A549 treated with GW870086 at 1 μM for 4 hours (cell line): ENCODE results near the gene SRSF12. TPM values are rescaled to one million over a fixed set of nuclear protein-coding genes. Genes with fewer than 3 reads are reported as not detected.

Experiments used
- total RNA-seq: library from RNA; stranded (reverse); fragments of 200-300 nt; extraction: Qiagen RNA extraction; gene quantifications from 5 replicates; pipeline ENCODE4 v1.2.3, GENCODE V29; 2022; ENCODE audit warnings: low read depth

Gene SRSF12
- total RNA-seq: 1.6 to 2.4 TPM (median 2.3 TPM) in 5 replicates

GRCh38 chr6:89117211-89118108, at the start of gene SRSF12:
Gene SRSF12, minus strand, starts transcription at chr6:89118071. Its CDS starts 184 bp downstream, at chr6:89117887.

GRCh38 chr6:89145956-89146717, 28.3 kb upstream of the SRSF12 start, which contains the start of gene PM20D2:
Gene PM20D2, plus strand, starts transcription at chr6:89146055. Its CDS starts 90 bp downstream, at chr6:89146145.

GRCh38 chr6:89080281-89081128, 37.4 kb downstream of the SRSF12 start, which contains the start of gene PNRC1:
Gene PNRC1, plus strand, starts transcription at chr6:89080751. Its CDS starts 144 bp downstream, at chr6:89080895.

Other genes with a start within 250 kb of the SRSF12 start
- 6.9 to 10.1 TPM (median 8.7 TPM) in 5 replicates for gene RNGTT, start 154.5 kb downstream of the SRSF12 start, total RNA-seq
- gene PNRC1, start 37.3 kb downstream of the SRSF12 start, total RNA-seq: 33.2 to 49.5 TPM (median 42.6 TPM) in 5 replicates
- gene PM20D2, start 28.0 kb upstream of the SRSF12 start, total RNA-seq: 9.7 to 16.3 TPM (median 13.6 TPM) in 5 replicates
- gene GABRR1, start 99.3 kb upstream of the SRSF12 start, total RNA-seq: not detected in 5 replicates
- gene GABRR2, start 197.2 kb upstream of the SRSF12 start, total RNA-seq: 0.10 TPM in 1 of 5 replicates, not detected in the others
- gene UBE2J1, start 234.7 kb upstream of the SRSF12 start, total RNA-seq: 13.1 to 16.8 TPM (median 15.8 TPM) in 5 replicates